ENCODE data around the gene TMEM47.

Gene TMEM47

DNA sequence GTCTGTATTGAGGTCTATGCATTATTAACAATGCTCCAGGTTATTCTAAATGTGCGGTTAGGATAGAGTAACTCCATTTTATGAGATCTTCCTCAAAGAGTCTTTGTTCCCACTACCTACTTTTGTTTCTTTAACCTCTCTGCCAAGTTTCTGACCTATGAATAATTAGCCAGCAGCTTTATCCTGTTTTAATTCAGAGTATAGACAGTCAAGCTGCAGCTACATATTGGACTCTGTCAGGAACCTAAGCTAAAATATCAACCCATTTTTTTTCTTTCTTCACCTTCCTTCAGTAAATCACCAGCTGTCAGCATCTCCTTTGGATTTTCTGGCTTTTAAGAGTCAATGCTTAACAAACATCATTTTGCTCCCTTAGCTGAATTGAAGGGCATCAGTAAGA, 72.3 kb downstream of the TMEM47 start:
- no peak for DNase-seq

DNA sequence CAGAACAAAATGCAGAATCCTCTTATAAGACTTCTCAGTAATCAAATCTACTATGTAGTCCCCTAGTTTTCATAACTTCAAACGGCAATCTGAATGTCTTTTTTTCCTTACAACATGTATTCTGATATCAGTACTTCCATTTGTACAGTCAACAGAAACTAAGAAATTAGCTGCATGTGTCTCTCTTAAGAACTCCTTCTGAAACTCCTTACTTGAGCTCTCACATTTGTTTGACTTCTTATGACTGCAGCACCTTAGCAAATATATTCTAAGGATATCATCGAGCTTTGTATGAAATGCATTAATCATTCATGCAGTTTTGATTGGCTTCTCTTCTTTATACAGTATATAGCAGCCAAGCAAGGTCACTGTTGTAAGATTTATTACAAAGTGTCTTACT, 77.0 kb downstream of the TMEM47 start:
- DNase-seq: no peak

DNA sequence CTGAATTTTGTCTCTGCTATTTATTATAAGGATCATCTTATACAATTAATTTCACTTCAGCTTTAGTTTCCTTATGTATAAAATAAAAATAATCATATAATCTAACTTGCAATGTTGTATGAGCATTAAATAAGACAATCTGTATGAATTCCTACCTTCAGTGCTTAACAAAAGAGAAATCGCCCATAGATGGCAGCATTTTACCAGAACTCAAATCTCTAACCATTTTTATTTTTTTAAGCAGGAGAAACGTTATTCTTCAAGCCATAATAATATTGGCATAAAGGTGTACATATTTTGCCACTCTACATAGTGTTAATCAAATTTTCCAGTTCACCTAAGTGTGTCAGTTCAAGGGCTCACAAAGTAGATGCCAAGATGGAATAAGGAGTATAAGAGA, 78.8 kb downstream of the TMEM47 start:
- DNase-seq: no peak

All from stimulated activated CD4-positive, alpha-beta T cell treated with anti-CD3 and anti-CD28 coated beads, Interleukin-12 subunit alpha, Interleukin-12 subunit beta, amount 100 ng/mL, for 4 hours (primary cell).